Renal cortical epithelial cell (primary cell): ENCODE data around the gene RAD1. TPM values are rescaled to one million over a fixed set of nuclear protein-coding genes. Genes with fewer than 3 reads are reported as not detected.
"Not testable (repeated sequence)": the region's sequence is repeated elsewhere in the genome, so short reads cannot be mapped to it uniquely, and the experiment has no call there.

ENCODE experiments used
- DNase-seq: peaks from one replicate; pipeline ENCODE4 v3.0.0-alpha.2; 2011; ENCODE audit warnings: low read depth
- total RNA-seq: library from RNA; depleted of rRNA; stranded (reverse); fragments of >200 nt; gene quantifications from 2 replicates; pipeline ENCODE4 v1.2.3, GENCODE V29; 2014

Gene RAD1
- 12.0 and 14.1 TPM in 2 replicates for total RNA-seq

GRCh38 chr5:34915139-34915855, at the start of gene RAD1, which contains the start of gene BRIX1:
Gene RAD1 (minus strand): TSS chr5:34915504. CDS start chr5:34914892, 612 bp downstream.
Gene BRIX1 (plus strand): TSS chr5:34915711. CDS start chr5:34915739, 28 bp downstream.
- DNase-seq = peak; percentile 92

- DNase-seq = peak; percentile 95
Observed at GRCh38 chr5:34959323-34959722, 44.0 kb upstream of the RAD1 start.

GRCh38 chr5:34957857-34958690, 42.8 kb upstream of the RAD1 start:
- DNase-seq = peak; percentile 46

- DNase-seq = peak; percentile 72
Observed at GRCh38 chr5:34957321-34957720, 42.0 kb upstream of the RAD1 start.

- DNase-seq = no peak
Observed at GRCh38 chr5:34944460-34945047, 29.2 kb upstream of the RAD1 start.

- DNase-seq = no peak
Observed at GRCh38 chr5:34944044-34944443, 28.7 kb upstream of the RAD1 start.

- DNase-seq = no peak
Observed at GRCh38 chr5:34941936-34942335, 26.6 kb upstream of the RAD1 start.

GRCh38 chr5:34932947-34933346, 17.6 kb upstream of the RAD1 start:
- no peak for DNase-seq

- no peak for DNase-seq
Observed at GRCh38 chr5:34930870-34931269, 15.6 kb upstream of the RAD1 start.

- peak; percentile 36 for DNase-seq
Observed at GRCh38 chr5:34930462-34930844, 15.1 kb upstream of the RAD1 start.

- DNase-seq = peak; percentile 74
Observed at GRCh38 chr5:34929720-34930461, 14.6 kb upstream of the RAD1 start.

GRCh38 chr5:34929134-34929719, 13.9 kb upstream of the RAD1 start, which contains the start of gene DNAJC21:
Gene DNAJC21 (plus strand): TSS chr5:34929559. CDS start chr5:34929820, 261 bp downstream.
- peak; percentile 85 for DNase-seq

GRCh38 chr5:34928267-34928666, 13.0 kb upstream of the RAD1 start:
- DNase-seq = no peak

GRCh38 chr5:34927785-34928184, 12.5 kb upstream of the RAD1 start:
- no peak for DNase-seq

- no peak for DNase-seq
Observed at GRCh38 chr5:34926318-34926888, 11.1 kb upstream of the RAD1 start.

- no peak for DNase-seq
Observed at GRCh38 chr5:34924462-34924765, 9.1 kb upstream of the RAD1 start.

GRCh38 chr5:34923694-34924461, 8.6 kb upstream of the RAD1 start:
- peak; percentile 95 for DNase-seq

- not testable (repeated sequence) for DNase-seq
Observed at GRCh38 chr5:34923256-34923655, 8.0 kb upstream of the RAD1 start.

- DNase-seq = no peak
Observed at GRCh38 chr5:34919077-34919476, 3.8 kb upstream of the RAD1 start.

GRCh38 chr5:34918025-34918424, 2.7 kb upstream of the RAD1 start:
- no peak for DNase-seq
